OCI-LY1 (cell line): ENCODE data around the gene PLA2G12B.

Source experiments
- H2AFZ ChIP-seq: fragments of 200-600 bp; sonication (generic), shearing (Covaris generic); 2 replicates; pipeline ENCODE4 v1.6.0; 2014; ENCODE audit warnings: antibody characterized with exemption, mild to moderate bottlenecking, low read length
- H3F3A ChIP-seq: fragments of 200-600 bp; sonication (generic), shearing (Covaris generic); 2 replicates; pipeline ENCODE4 v1.6.0; 2014; ENCODE audit warnings: mild to moderate bottlenecking, antibody characterized with exemption, low read length, moderate library complexity; ENCODE audit not compliant: insufficient read depth
- H3K27ac ChIP-seq: fragments of 200-600 bp; sonication (generic); 2 replicates; pipeline ENCODE4 v1.5.1; 2014; ENCODE audit warnings: low read length, mixed run types, mild to moderate bottlenecking, low read depth; ENCODE audit not compliant: poor library complexity, severe bottlenecking
- H3K27me3 ChIP-seq: fragments of 200-600 bp; sonication (generic); 2 replicates; pipeline ENCODE4 v1.6.0; 2014; ENCODE audit warnings: antibody characterized with exemption, mild to moderate bottlenecking, low read length, moderate library complexity; ENCODE audit not compliant: insufficient read depth
- H3K36me3 ChIP-seq: fragments of 200-600 bp; sonication (generic); 2 replicates; pipeline ENCODE4 v1.6.1; 2014; ENCODE audit warnings: mild to moderate bottlenecking, antibody characterized with exemption, low read length, moderate library complexity, mixed read lengths; ENCODE audit not compliant: insufficient read depth
- H3K4me1 ChIP-seq: fragments of 200-600 bp; sonication (generic); 2 replicates; pipeline ENCODE4 v1.5.1; 2014; ENCODE audit warnings: mild to moderate bottlenecking, low read length, moderate library complexity; ENCODE audit not compliant: insufficient read depth, severe bottlenecking
- H3K4me2 ChIP-seq: fragments of 200-600 bp; sonication (generic), shearing (Covaris generic); 2 replicates; pipeline ENCODE4 v1.6.1; 2014; ENCODE audit warnings: low read length
- H3K4me3 ChIP-seq: fragments of 200-600 bp; sonication (generic); 2 replicates; pipeline ENCODE4 v1.5.1; 2014; ENCODE audit warnings: low read length, low read depth, mild to moderate bottlenecking, mixed read lengths; ENCODE audit not compliant: poor library complexity, severe bottlenecking
- H3K79me2 ChIP-seq: fragments of 200-600 bp; shearing (Covaris generic); 2 replicates; pipeline ENCODE4 v1.6.1; 2016; ENCODE audit warnings: mixed run types, low read length, mixed read lengths; ENCODE audit not compliant: insufficient read depth
- H3K9ac ChIP-seq: fragments of 200-600 bp; sonication (generic), shearing (Covaris generic); 2 replicates; pipeline ENCODE4 v1.6.1; 2014; ENCODE audit warnings: mild to moderate bottlenecking, low read length, mixed read lengths
- H3K9me2 ChIP-seq: fragments of 200-600 bp; sonication (generic), shearing (Covaris generic); 2 replicates; pipeline ENCODE4 v1.6.1; 2014; ENCODE audit warnings: low read depth, mild to moderate bottlenecking, low read length, mixed read lengths
- H3K9me3 ChIP-seq: fragments of 200-600 bp; shearing (Covaris generic); 2 replicates; pipeline ENCODE4 v1.6.1; 2014; ENCODE audit warnings: low read length, mixed read lengths
- H4K20me1 ChIP-seq: fragments of 200-600 bp; sonication (generic), shearing (Covaris generic); 2 replicates; pipeline ENCODE4 v1.6.0; 2016; ENCODE audit warnings: mild to moderate bottlenecking, low read length; ENCODE audit not compliant: insufficient read depth
- EZH2 ChIP-seq: fragments of 200-600 bp; sonication (generic), shearing (Covaris generic); IDR thresholded peaks from 2 replicates; pipeline ENCODE4 v1.8.0; 2017; ENCODE audit warnings: borderline replicate concordance, mixed run types, mild to moderate bottlenecking, antibody characterized with exemption, low read length, moderate library complexity, mixed read lengths
- TF ChIP-seq, protein P1 (sequence below): fragments of 200-600 bp; sonication (generic), shearing (Covaris generic); IDR thresholded peaks from 2 replicates; pipeline ENCODE4 v1.5.1; 2017; ENCODE audit warnings: mild to moderate bottlenecking, antibody characterized with exemption, low read length, moderate library complexity, mixed read lengths

The PLA2G12B gene

DNA sequence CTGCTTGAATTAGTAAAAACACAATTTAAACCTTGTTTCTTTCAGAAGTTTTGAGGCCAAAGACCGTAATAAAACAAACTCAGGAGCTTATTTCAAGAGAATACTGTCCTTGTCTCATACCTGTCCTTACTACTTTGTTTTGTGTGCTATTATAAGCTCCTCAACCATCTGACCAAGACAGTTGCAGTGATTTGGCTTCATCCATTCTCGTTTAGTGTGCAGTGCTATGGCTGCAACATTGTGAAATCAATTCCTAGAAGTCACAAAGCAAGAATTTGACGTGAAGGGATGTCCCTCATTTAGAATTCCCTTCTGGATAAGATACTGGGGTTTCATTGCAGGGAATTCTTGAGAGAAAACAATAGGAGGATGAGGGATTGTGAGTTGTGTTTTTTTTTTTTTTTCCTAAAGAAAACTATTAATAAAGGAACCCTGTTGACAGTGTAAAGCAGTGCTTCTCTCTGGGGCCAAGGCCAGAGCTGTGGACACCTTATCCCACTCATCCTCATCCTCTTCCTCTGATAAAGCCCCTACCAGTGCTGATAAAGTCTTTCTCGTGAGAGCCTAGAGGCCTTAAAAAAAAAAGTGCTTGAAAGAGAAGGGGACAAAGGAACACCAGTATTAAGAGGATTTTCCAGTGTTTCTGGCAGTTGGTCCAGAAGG is 61.3 kb downstream of the PLA2G12B start, which contains the start of gene OIT3:
TSS of gene OIT3 (plus strand) at position 604 of the 663 bp plus-strand sequence. CDS start 60 bp downstream, outside the sequence.
- H3K4me2 ChIP-seq: no peak within 1 kb of the TSS
- H3K27me3 ChIP-seq: peaks cover 3% of the 10 kb centered on the region; the same call in 1 of the 2 replicates
- H3K4me3 ChIP-seq: no peak within 1 kb of the TSS
- no peaks in the 10 kb centered on the region for H3K9me3 ChIP-seq
- TF ChIP-seq, protein P1, sequence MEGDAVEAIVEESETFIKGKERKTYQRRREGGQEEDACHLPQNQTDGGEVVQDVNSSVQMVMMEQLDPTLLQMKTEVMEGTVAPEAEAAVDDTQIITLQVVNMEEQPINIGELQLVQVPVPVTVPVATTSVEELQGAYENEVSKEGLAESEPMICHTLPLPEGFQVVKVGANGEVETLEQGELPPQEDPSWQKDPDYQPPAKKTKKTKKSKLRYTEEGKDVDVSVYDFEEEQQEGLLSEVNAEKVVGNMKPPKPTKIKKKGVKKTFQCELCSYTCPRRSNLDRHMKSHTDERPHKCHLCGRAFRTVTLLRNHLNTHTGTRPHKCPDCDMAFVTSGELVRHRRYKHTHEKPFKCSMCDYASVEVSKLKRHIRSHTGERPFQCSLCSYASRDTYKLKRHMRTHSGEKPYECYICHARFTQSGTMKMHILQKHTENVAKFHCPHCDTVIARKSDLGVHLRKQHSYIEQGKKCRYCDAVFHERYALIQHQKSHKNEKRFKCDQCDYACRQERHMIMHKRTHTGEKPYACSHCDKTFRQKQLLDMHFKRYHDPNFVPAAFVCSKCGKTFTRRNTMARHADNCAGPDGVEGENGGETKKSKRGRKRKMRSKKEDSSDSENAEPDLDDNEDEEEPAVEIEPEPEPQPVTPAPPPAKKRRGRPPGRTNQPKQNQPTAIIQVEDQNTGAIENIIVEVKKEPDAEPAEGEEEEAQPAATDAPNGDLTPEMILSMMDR: no peak
- no peak for TF ChIP-seq EZH2
- no peaks in the 10 kb centered on the region for H3K36me3 ChIP-seq
- no peaks in the 10 kb centered on the region for H3K9me2 ChIP-seq
- no peak within 1 kb of the TSS for H3K9ac ChIP-seq
- H4K20me1 ChIP-seq: no peaks in the 10 kb centered on the region
- no peaks in the 10 kb centered on the region for H3K79me2 ChIP-seq
- H3K4me1 ChIP-seq: no peaks in the 10 kb centered on the region
- H2AFZ ChIP-seq: no peak within 1 kb of the TSS
- no peak within 1 kb of the TSS for H3K27ac ChIP-seq
- H3F3A ChIP-seq: no peaks in the 10 kb centered on the region

DNA sequence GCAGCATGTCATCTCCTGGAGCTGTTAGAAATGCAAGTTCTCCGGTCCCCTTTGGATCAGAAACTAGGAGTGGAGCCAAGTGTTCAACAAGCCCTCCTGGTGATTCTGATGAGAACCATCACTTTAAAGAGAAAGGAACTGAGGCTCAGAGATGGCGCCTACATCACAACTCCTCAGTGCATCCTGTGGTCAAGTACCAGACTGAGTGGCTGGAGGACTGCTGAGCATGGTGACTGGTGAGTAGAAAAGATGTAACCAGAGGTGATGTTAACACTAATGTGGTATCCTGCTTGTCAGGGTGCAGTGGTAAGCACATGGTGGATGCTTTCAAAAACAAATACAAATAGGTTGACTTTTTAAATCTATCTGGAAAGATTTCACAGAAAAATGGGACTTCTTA is 64.5 kb downstream of the PLA2G12B start:
- no peaks in the 10 kb centered on the region for H3F3A ChIP-seq
- H3K9me2 ChIP-seq: no peaks in the 10 kb centered on the region
- H3K4me3 ChIP-seq: no peak overlapping the region
- H3K9me3 ChIP-seq: no peaks in the 10 kb centered on the region
- no peak overlapping the region for H2AFZ ChIP-seq
- no peak overlapping the region for H3K4me2 ChIP-seq
- H3K9ac ChIP-seq: no peak overlapping the region
- no peaks in the 10 kb centered on the region for H4K20me1 ChIP-seq
- no peak overlapping the region for H3K27ac ChIP-seq
- H3K79me2 ChIP-seq: no peaks in the 10 kb centered on the region
- TF ChIP-seq, protein P1: no peak
- no peak for TF ChIP-seq EZH2
- peaks cover 19% of the 10 kb centered on the region; the same call in 1 of the 2 replicates for H3K36me3 ChIP-seq
- H3K27me3 ChIP-seq: no peaks in the 10 kb centered on the region
- H3K4me1 ChIP-seq: no peaks in the 10 kb centered on the region

DNA sequence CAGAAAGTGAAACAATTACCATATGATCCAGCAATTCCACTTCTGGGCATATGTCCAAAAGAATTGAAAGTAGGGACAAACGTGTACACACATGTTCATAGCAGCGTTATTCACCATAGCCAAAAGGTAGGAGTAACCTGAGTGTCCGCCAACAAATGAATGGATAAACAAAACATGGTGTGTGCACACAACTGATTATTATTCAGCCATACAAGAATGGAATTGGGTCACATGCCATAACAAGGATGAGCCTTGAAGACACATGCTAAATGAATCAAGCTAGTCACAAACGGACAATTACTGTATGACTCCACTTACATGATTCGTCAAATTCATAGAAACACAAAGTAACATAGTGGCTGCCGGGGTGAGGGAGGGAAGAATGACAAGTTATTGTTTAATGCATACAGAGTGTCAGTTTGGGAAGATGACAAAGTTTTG is 65.2 kb downstream of the PLA2G12B start:
- Histone ChIP-seq H3K9ac (no peak overlapping the region), H4K20me1 (no peaks in the 10 kb centered on the region), H3K4me2 (no peak overlapping the region), H3K36me3 (peaks cover 19% of the 10 kb centered on the region; the same call in 1 of the 2 replicates), H3K9me3 (no peaks in the 10 kb centered on the region), H3F3A (no peaks in the 10 kb centered on the region), H3K4me1 (no peaks in the 10 kb centered on the region), H3K27me3 (no peaks in the 10 kb centered on the region), H2AFZ (no peak overlapping the region), H3K4me3 (no peak overlapping the region), H3K27ac (no peak overlapping the region), H3K9me2 (no peaks in the 10 kb centered on the region), H3K79me2 (no peaks in the 10 kb centered on the region)
- no peak for TF ChIP-seq EZH2
- TF ChIP-seq, protein P1: no peak
